ENCODE measurements around the gene MAGOH. TPM values are rescaled to one million over a fixed set of nuclear protein-coding genes. Genes with fewer than 3 reads are reported as not detected.

MAGOH gene
- total and polyA plus RNA-seq, 9 of the 15 experiments (the other 6 are each of a cell fraction or from before 2014, with no cell fraction given), result 102 to 342 (median 135) TPM

GRCh38 chr1:53196485-53197290 is 41.6 kb downstream of the MAGOH start, which contains the start of gene CPT2 (continued):
- TF ChIP-seq ZNF212 (CRISPR knock-in tag; IDR thresholded peaks at IDR 0.05), result no peak
- no peak for TF ChIP-seq ZZZ3 (IDR thresholded peaks at IDR 0.05)
- no peak for TF ChIP-seq PHF21A (IDR thresholded peaks at IDR 0.05; ENCODE audit: borderline replicate concordance, low read depth)
- peak; percentile 71 to 93 for TF ChIP-seq E2F6 (IDR thresholded peaks at IDR 0.05; ENCODE audit: borderline replicate concordance in 1 of 2, extremely low read depth in 1 of 2, insufficient read depth in 1 of 2, insufficient read length in 1 of 2, low read depth in 1 of 2, low read length in 1 of 2, poor library complexity in 1 of 2, severe bottlenecking in 1 of 2)
- TF ChIP-seq FOXM1 (IDR thresholded peaks at IDR 0.05; ENCODE audit: low read depth), result peak; percentile 48; the same call in 1 of the 2 replicates
- TF ChIP-seq FOXM1 (CRISPR knock-in tag; IDR thresholded peaks at IDR 0.05; ENCODE audit: low read depth), result no peak
- TF ChIP-seq MITF (IDR thresholded peaks at IDR 0.05), result no peak
- TF ChIP-seq CXXC5 (CRISPR knock-in tag; IDR thresholded peaks at IDR 0.05), result peak; percentile 85
- TF ChIP-seq ZBTB5 (IDR thresholded peaks at IDR 0.05), result no peak
- TF ChIP-seq NELFE (IDR thresholded peaks at IDR 0.05; ENCODE audit: insufficient read depth, insufficient read length), result no peak
- peak; percentile 49; the same call in 1 of the 2 replicates for TF ChIP-seq CTBP1 (IDR thresholded peaks at IDR 0.05; ENCODE audit: borderline replicate concordance)
- no peak for TF ChIP-seq NFIX (CRISPR knock-in tag; IDR thresholded peaks at IDR 0.05; ENCODE audit: low read depth)
- no peak for TF ChIP-seq ZBTB43 (CRISPR knock-in tag; IDR thresholded peaks at IDR 0.05)
- 0 out of 2 replicates have a peak, but pooled peaks have one; percentile 35 for TF ChIP-seq GATA2 (CRISPR knock-in tag; IDR thresholded peaks at IDR 0.05)
- peak; percentile 65; the same call in 1 of the 2 replicates for TF ChIP-seq ZBTB17 (CRISPR knock-in tag; IDR thresholded peaks at IDR 0.05)
- no peak for TF ChIP-seq SNRNP70 (optimal IDR thresholded peaks at IDR 0.05; ENCODE audit: low read depth, low read length)
- no peak for TF ChIP-seq MBD1 (CRISPR knock-in tag; IDR thresholded peaks at IDR 0.05)
- TF ChIP-seq RBBP5 (IDR thresholded peaks at IDR 0.05; ENCODE audit: borderline replicate concordance, insufficient read depth, low read length, poor library complexity, severe bottlenecking), result peak; percentile 88
- TF ChIP-seq ZFP36 (IDR thresholded peaks at IDR 0.05; ENCODE audit: low read depth, low read length, partially characterized antibody), result peak; percentile 31

All from K562 (cell line).